ENCODE results near the gene SLC28A3.

SLC28A3 gene

GRCh38 chr9:84322828-84323227 lies 17.7 kb downstream of the SLC28A3 start:
- TF ChIP-seq GATA3 (IDR thresholded peaks at IDR 0.05; ENCODE audit: low read depth, low read length) (no peak), GATA2 (IDR thresholded peaks at IDR 0.05; ENCODE audit: low read depth, low read length) (no peak)

- no peak for TF ChIP-seq GATA3 (IDR thresholded peaks at IDR 0.05; ENCODE audit: low read depth, low read length)
- no peak for TF ChIP-seq GATA2 (IDR thresholded peaks at IDR 0.05; ENCODE audit: low read depth, low read length)
These were observed 20.3 kb downstream of the SLC28A3 start for GRCh38 chr9:84320231-84320630.

DNA sequence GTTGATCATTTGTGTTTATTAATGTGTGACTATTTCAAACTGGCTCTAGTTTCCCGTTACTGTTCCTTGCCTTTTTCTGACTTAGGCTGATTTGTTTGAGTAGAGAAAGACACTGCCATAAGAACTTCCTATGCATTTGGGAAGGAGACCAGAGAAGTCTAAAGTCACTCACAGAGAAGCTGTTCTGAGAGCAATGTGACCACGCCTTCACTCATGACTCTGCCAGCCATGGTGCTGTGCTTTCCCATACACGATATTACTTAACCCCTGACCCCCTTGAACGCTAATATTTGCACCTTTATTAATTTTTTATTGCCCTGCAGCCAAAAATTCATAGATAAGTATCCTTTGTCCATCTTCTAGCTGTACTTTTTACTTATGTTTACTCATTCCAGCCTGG lies 20.9 kb downstream of the SLC28A3 start:
- TF ChIP-seq GATA2 (IDR thresholded peaks at IDR 0.05; ENCODE audit: low read depth, low read length) (no peak), GATA3 (IDR thresholded peaks at IDR 0.05; ENCODE audit: low read depth, low read length) (no peak)

DNA sequence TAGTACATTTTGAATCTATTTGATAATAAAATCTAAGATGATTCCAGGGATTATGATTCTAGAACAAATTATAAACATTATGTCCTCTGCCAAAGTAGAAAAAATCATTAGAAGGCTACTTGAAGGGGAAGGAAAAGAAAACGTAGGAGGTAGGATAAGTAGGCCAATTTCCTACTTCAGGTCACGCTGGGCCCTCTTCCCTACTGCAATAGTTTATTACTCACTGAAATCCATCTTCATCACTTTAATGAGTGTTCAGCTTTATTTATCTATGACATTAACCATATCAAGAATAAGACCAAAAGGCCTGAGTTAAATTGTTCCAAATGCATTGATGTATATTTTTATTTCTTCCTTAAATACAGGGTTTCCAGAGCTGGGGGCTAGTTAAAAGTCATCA lies 21.6 kb downstream of the SLC28A3 start:
- no peak for TF ChIP-seq GATA2 (IDR thresholded peaks at IDR 0.05; ENCODE audit: low read depth, low read length)
- no peak for TF ChIP-seq GATA3 (IDR thresholded peaks at IDR 0.05; ENCODE audit: low read depth, low read length)

DNA sequence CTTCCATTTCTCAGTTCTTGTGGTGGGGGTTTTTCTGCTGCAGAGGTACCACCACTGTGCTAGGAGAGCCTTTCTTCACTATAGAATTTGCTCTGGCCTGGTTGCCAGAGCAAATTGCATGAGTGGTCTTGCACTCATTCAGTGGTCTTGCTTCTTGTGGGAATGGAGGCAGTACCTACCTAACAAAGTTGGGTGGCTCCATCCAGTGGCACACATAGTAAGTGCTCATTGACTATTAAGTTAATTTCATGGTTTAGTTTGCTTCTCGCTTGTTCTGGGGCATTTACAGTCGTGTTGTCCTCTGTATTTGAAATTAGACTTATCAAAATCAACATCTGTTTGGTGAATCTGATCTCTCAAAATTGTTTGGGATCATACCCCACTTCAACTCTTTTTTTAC lies 23.0 kb downstream of the SLC28A3 start:
- TF ChIP-seq GATA2 (IDR thresholded peaks at IDR 0.05; ENCODE audit: low read depth, low read length), result no peak
- no peak for TF ChIP-seq GATA3 (IDR thresholded peaks at IDR 0.05; ENCODE audit: low read depth, low read length)

DNA sequence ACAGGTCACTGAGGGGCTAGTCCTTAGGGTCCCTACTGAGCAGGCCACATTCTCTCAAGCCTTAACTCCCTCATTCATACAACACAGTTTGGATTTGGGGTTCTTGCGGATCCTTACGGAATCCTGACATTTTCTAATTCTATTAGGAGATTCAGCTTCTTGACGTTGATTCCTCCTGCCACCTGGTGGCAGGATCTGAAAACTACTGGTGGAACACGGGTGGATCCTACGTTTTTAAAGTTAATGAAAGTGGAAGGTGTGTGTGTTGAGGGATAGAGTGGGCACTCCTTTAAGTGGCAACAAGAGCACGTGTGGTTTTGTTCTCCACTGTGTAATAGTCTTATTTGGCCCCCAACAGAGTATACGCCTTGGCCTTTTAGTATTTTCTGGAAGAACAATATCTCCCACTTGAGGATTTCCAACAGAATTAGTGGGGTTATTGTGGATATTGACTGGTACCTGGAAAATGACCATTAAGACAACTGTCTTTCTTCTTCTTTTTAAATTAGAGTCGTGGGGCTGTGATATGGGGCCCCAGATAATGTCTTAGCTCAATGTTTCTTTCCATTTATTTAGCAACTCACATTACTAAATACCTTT lies 25.2 kb downstream of the SLC28A3 start:
- no peak for TF ChIP-seq GATA3 (IDR thresholded peaks at IDR 0.05; ENCODE audit: low read depth, low read length)
- TF ChIP-seq GATA2 (IDR thresholded peaks at IDR 0.05; ENCODE audit: low read depth, low read length), result no peak

DNA sequence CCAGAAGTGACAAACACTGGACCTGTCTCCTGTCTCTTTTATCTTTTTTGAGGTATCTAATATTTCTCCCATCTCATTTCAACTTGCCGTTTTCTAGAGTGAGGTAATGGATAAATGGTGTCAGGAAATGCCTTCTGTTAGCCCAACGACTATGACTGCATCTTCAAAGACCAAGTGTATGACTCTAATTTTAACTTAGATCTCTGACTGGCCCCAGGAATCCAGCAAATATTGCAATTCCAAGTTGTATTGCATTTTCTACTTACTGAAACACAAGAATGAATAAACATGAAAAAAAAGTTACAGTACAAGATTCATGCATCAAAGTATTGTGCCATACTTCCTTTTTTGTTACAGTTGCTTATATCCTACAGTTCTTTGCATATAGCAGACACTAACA lies 26.3 kb downstream of the SLC28A3 start:
- no peak for TF ChIP-seq GATA2 (IDR thresholded peaks at IDR 0.05; ENCODE audit: low read depth, low read length)
- no peak for TF ChIP-seq GATA3 (IDR thresholded peaks at IDR 0.05; ENCODE audit: low read depth, low read length)

DNA sequence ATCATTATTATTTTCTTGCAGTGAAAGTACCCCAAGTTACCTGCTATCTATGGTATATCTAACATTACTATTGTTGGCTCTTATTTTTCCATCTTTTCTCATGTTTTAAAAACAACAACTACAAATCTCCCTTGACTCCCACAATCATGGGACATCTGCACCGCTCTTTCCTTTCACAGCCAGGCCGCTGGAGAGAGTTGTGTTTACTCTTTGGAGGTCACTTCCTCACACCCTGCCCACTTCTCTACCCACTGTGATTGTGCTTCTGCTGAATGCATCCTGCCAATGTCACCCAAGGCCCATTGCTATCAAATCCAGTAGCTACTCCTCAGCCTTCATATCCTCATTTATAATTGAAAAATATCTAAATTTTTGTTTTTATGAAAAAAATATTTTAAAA lies 29.7 kb downstream of the SLC28A3 start:
- TF ChIP-seq GATA2 (IDR thresholded peaks at IDR 0.05; ENCODE audit: low read depth, low read length) (no peak), GATA3 (IDR thresholded peaks at IDR 0.05; ENCODE audit: low read depth, low read length) (no peak)

DNA sequence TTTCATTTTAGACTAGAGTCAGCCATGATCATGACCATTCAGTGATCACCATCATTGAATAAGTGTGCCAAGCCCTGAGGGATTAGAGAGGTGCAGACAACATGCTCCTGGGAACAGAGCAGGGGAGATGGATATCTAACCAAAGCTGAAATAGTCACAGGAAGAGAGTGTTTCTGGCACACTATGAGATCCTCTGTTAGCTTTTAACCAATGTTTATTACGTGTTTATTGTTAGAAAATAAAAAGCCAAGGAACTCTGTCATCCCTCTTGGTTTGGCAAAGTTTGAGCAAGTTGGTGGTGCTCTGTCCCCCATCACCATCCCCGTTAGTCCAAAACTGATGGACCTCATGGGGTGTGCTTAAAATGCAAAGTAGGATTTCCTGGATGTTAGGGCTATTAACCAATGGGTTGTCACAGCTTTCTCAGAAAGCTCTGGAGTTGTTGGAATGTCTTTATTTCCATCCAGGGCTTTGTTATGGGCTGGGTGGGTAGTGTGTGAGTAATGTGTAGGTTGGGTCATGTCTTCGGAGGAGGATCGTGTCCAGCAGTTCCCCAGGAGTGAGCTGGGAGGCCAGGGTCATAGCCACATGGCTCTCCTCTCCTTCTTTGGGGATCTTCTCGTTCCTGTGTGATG lies 34.9 kb downstream of the SLC28A3 start:
- TF ChIP-seq GATA2 (IDR thresholded peaks at IDR 0.05; ENCODE audit: low read depth, low read length) (peak; percentile 56; the same call in 1 of the 2 replicates), GATA3 (IDR thresholded peaks at IDR 0.05; ENCODE audit: low read depth, low read length) (no peak)

- TF ChIP-seq GATA3 (IDR thresholded peaks at IDR 0.05; ENCODE audit: low read depth, low read length), result no peak
- TF ChIP-seq GATA2 (IDR thresholded peaks at IDR 0.05; ENCODE audit: low read depth, low read length), result no peak
These were observed 36.4 kb downstream of the SLC28A3 start for GRCh38 chr9:84304166-84304565.

DNA sequence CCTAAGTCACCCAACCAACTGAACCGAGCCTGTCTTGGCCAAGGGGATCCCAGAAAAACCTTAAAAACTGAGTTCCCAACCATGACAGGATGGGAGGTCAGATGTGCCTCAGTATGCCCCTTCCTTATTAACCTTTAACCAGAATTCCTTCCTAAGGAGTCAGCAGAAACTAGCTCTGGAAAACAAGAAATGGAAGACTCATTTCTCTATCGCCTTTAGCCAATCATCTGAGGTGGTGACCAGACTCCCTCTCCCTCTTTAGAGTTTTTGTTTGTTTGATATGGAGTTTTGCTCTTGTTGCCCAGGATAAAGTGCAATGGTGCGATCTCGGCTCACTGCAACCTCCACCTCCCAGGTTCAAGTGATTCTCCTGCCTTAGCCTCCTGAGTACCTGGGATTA lies 37.5 kb downstream of the SLC28A3 start:
- TF ChIP-seq GATA3 (IDR thresholded peaks at IDR 0.05; ENCODE audit: low read depth, low read length) (no peak), GATA2 (IDR thresholded peaks at IDR 0.05; ENCODE audit: low read depth, low read length) (no peak)

DNA sequence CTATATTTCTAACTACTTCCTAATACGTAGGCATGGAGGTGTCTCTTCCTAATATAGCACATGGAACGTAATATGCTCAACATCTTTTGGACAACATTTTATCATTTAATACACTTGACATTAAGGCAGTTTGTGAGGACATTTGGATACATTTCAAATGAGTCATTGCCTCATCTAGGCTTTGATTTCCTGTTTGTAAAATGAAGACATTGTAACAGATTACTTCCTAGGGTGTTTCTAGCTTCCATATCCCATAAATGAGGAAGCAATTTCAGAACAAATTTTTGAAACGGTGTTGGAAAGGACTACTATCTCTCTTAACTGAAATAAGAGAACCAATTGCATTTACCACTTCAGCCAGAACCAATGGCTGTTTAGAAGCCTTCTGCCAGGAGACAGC lies 38.7 kb downstream of the SLC28A3 start:
- TF ChIP-seq GATA3 (IDR thresholded peaks at IDR 0.05; ENCODE audit: low read depth, low read length), result no peak
- no peak for TF ChIP-seq GATA2 (IDR thresholded peaks at IDR 0.05; ENCODE audit: low read depth, low read length)

DNA sequence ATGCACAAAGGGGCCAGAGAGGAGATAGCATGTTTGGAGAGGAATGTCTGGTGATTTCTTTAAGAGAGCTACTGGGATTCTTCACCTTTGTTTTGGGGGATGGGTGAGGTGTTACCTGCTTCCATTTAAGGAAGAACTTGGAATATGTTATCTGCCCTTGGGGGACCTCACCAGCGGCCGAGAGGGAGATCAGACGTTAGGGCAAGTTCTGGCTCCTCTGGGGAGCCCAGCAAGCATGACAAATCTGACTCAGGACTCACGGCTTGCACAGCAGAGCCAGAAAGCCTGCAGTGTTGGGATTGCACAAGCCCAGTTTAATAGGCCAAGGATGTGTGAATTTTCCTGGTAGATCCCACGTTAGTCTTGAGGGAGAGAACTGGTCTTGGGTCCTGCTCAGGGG lies 40.3 kb downstream of the SLC28A3 start:
- no peak for TF ChIP-seq GATA2 (IDR thresholded peaks at IDR 0.05; ENCODE audit: low read depth, low read length)
- TF ChIP-seq GATA3 (IDR thresholded peaks at IDR 0.05; ENCODE audit: low read depth, low read length), result no peak

DNA sequence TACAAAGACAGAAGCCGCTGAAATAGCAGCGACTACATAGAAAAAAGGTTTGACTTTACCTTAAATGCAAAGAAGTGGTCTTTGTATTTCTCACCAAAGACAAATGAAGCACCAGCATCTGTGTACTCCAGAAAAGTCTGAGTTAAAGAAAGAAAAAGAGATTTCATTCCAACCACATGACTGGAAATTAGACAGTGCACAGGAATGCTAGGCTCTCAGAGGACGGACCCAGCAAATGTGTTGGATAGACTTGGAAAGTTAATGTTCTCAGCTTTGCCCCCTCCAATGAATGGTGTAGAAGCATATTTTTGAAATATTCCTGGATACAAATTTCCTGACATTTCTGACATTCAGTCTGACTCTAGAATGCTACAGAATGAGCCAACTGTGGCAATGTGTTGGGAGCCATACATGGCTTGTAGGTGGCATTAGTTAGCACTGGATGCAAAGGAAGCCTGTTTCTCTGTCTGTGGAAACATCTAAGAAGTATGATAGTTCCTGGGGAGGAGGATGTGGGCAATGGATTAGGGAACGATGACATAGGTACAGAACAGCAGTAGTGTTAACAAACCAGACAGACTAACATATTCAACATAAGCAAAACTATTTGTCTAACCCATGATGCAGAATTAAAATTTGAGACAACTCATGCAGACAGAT lies 43.3 kb downstream of the SLC28A3 start:
- no peak for TF ChIP-seq GATA3 (IDR thresholded peaks at IDR 0.05; ENCODE audit: low read depth, low read length)
- no peak for TF ChIP-seq GATA2 (IDR thresholded peaks at IDR 0.05; ENCODE audit: low read depth, low read length)

Measured in SH-SY5Y (cell line).